ENCODE data around the gene TNS2.

GRCh38 chr12:53054112-53054878 lies 4.4 kb downstream of the TNS2 start:
- TF ChIP-seq CTCF (conservative IDR thresholded peaks at IDR 0.05; ENCODE audit: low read depth, low read length) (no peak), EZH2 (IDR thresholded peaks at IDR 0.05; ENCODE audit: borderline replicate concordance, low read depth, low read length, poor library complexity, severe bottlenecking) (no peak)

All from A673 (cell line).